Keratinocyte (primary cell): ENCODE measurements around the gene TNS1.

ENCODE experiments used
- EZH2 ChIP-seq: IDR thresholded peaks from one replicate; pipeline ENCODE4 v1.6.1; 2012; ENCODE audit warnings: inconsistent platforms, mild to moderate bottlenecking, low read length, moderate library complexity
- TF ChIP-seq, protein P1 (sequence below), 3 experiments: IDR thresholded peaks in 1 of 3; conservative IDR thresholded peaks in 1 of 3; optimal IDR thresholded peaks in 1 of 3; 2 replicates in 2 of 3; 3 replicates in 1 of 3; pipeline versions ENCODE3 to v1.5.1; 2011; ENCODE audit warnings: low read length in 3 of 3, mild to moderate bottlenecking in 3 of 3, moderate library complexity in 2 of 3, control low read depth in 1 of 3, inconsistent platforms in 1 of 3; ENCODE audit not compliant: insufficient read depth in 2 of 3; ENCODE audit errors: extremely low read depth in 1 of 3

DNA sequence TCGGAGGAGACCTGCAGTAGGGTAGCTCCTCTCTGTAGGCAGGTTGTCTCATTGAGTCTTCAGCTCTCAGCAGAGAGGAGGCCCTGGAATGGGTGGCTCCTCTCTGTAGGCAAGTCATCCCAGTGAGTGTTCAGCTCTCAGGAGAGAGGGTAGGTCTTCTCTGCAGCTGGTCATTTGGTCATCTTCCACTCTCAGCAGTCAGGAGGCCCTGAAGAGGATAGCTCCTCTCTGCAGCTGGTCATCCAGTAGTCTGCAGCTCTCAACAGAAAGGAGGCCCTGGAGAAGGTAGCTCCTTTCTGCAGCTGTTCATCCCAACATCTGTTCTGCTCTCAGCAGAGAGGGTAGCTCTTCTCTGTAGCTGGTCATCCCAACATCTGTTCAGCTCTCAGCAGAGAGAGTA is 40.3 kb upstream of the TNS1 start:
- TF ChIP-seq, protein P1, sequence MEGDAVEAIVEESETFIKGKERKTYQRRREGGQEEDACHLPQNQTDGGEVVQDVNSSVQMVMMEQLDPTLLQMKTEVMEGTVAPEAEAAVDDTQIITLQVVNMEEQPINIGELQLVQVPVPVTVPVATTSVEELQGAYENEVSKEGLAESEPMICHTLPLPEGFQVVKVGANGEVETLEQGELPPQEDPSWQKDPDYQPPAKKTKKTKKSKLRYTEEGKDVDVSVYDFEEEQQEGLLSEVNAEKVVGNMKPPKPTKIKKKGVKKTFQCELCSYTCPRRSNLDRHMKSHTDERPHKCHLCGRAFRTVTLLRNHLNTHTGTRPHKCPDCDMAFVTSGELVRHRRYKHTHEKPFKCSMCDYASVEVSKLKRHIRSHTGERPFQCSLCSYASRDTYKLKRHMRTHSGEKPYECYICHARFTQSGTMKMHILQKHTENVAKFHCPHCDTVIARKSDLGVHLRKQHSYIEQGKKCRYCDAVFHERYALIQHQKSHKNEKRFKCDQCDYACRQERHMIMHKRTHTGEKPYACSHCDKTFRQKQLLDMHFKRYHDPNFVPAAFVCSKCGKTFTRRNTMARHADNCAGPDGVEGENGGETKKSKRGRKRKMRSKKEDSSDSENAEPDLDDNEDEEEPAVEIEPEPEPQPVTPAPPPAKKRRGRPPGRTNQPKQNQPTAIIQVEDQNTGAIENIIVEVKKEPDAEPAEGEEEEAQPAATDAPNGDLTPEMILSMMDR (optimal IDR thresholded peaks at IDR 0.05 in 1 of 3, IDR thresholded peaks at IDR 0.05 in 1 of 3, conservative IDR thresholded peaks at IDR 0.05 in 1 of 3; ENCODE audit: extremely low read depth in 1 of 3, insufficient read depth in 2 of 3, low read length in 3 of 3), result no peak
- no peak for TF ChIP-seq EZH2
